ENCODE measurements around the gene KCNJ9. TPM values are rescaled to one million over a fixed set of nuclear protein-coding genes. Genes with fewer than 3 reads are reported as not detected.

The KCNJ9 gene
- total RNA-seq, 2 donors from 2014 or later: not detected

DNA sequence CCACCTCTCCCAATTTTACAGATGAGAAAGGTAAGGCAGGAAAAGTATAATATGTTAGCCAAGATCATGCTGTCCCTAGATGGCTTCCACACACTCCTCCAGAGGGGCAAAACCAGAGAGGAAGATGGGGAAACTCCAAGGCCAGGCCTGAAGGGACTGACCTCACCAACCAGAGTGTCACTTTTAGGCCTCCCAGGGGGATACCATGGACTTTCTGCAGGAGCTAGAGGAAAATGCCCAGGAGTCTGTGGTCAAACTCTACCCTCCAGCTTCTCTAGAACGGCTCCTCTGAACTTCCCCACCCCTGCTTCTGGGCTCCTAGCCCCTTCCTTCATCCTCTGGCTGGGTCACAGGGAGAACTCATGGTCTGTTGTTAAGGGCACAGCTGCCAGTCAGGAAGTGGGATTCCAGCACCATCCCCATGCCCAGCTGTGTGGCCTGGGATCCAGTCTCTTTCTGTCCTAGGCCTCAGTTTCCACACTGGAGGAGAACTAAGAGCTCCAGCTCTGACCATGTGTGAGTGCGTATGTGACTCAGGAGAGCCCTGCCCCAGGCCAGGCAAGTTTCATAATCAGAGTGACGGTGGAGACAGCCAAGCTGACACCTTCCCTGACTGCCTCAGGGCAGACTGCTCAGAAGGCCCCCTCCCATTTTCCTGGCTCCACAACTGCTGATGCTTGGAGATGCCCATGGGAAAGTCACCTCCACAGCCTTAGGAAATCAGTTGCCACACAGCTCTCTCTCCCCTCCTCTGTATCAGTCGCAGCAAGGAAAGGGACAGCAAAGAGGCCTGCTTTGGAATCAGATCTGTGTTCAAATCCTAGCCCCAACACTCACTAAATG lies 15.2 kb downstream of the KCNJ9 start:
- intact Hi-C loops (cut with DNase I): no loop called here
- no peaks in the 10 kb centered on the region for H3K27me3 ChIP-seq
- no peak overlapping the region for H3K4me3 ChIP-seq
- H3K27ac ChIP-seq: no peak overlapping the region
- TF ChIP-seq POLR2A (IDR thresholded peaks at IDR 0.05) (no peak), CTCF (IDR thresholded peaks at IDR 0.05) (no peak)
- H3K9me3 ChIP-seq: no peaks in the 10 kb centered on the region
- 57 to 75% methylated on average over 4 of the region's 4 CpGs for WGBS, 2 donors
- H3K4me1 ChIP-seq: peaks cover 60% of the 10 kb centered on the region
- H3K36me3 ChIP-seq (replicated peaks in 1 of 2; ENCODE audit: insufficient read depth in 1 of 2, low read depth in 2 of 2): peaks cover 0 to 3% of the 10 kb centered on the region in 2 donors
- DNase-seq (peak in 1 of 4 donors; percentile 33), ATAC-seq (no peak)

GRCh38 chr1:160097151-160097910 lies 16.0 kb downstream of the KCNJ9 start:
- Histone ChIP-seq H3K4me3 (peak overlapping the region in 1 of 2 donors; percentile 79), H3K4me1 (peaks cover 63% of the 10 kb centered on the region), H3K36me3 (replicated peaks in 1 of 2; ENCODE audit: insufficient read depth in 1 of 2, low read depth in 2 of 2) (no peaks in the 10 kb centered on the region), H3K27me3 (no peaks in the 10 kb centered on the region), H3K9me3 (no peaks in the 10 kb centered on the region), H3K27ac (peak overlapping the region in 3 of 4 donors; percentile 87 to 93 (median 91))
- 67 to 73% methylated on average over 4 to 5 of the region's 5 CpGs for WGBS, 2 donors
- DNase-seq (no peak), ATAC-seq (no peak)
- TF ChIP-seq CTCF (IDR thresholded peaks at IDR 0.05) (no peak), POLR2A (IDR thresholded peaks at IDR 0.05) (no peak)
- intact Hi-C loops (cut with DNase I): no loop called here

DNA sequence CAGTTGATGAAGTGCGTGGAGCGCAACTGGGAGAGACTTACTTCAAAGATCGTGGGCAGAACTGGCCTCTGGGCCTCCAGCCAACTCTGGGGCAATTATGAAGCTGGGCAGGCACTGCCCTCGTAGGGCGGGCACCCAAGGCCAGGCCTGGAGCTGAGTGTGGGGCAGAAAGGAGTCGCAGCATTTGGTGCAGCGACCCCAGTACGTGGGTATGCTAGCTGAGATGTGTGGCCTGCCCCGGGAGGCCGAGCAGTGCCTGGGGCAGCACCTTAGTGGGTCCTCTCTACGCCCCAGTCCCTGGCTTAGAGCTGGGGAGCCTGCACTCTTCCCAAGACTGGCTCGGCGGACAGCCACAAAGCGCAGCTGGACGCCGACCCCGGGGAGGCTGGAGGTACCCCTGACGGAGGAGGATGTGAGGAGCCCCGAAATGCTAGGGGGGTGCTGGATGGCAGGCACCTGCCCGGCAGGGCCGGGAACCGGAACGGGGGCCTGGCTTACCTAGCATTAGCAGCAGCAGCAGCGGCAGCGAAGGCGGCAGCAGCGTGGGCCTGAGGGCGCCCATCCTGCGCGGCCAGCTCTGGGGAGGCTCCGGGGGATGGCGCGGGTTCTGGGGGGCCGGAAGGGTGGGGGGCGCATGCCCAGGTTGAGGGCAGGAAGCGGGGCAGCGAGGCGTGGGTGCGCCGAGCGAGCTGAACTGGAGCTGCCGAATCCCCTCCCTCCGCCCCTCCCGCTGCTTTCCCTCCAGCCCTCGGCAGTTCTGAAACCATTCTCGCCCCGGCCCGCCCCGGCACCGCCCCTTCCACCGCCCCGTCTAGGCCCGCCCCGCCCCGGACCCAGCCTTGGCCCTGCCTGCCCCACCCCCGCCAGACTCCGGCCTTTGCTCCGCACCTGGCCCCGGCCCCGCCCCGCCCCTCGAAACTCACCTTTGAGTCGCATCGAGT lies 16.8 kb downstream of the KCNJ9 start, which contains the start of gene IGSF8:
Gene IGSF8 (minus strand): TSS at position 709 of the 941 bp plus-strand sequence. CDS start 147 bp downstream, at position 562.
- Histone ChIP-seq H3K4me3 (peak within 1 kb of the TSS; percentile 71 to 79), H3K9me3 (no peaks in the 10 kb centered on the region), H3K4me1 (peaks cover 63% of the 10 kb centered on the region), H3K36me3 (replicated peaks in 1 of 2; ENCODE audit: insufficient read depth in 1 of 2, low read depth in 2 of 2) (no peaks in the 10 kb centered on the region), H3K27ac (peak within 1 kb of the TSS; percentile 91 to 99 (median 96)), H3K27me3 (no peaks in the 10 kb centered on the region)
- DNase-seq (peak; percentile 82 to 95 (median 94)), ATAC-seq (peak; percentile 77)
- WGBS, 2 donors: 0% methylated on average over 8 to 59 of the region's 64 CpGs
- intact Hi-C loops (cut with DNase I): no loop called here
- TF ChIP-seq POLR2A (IDR thresholded peaks at IDR 0.05) (peak; percentile 34 to 64 (median 42)), CTCF (IDR thresholded peaks at IDR 0.05) (no peak)

DNA sequence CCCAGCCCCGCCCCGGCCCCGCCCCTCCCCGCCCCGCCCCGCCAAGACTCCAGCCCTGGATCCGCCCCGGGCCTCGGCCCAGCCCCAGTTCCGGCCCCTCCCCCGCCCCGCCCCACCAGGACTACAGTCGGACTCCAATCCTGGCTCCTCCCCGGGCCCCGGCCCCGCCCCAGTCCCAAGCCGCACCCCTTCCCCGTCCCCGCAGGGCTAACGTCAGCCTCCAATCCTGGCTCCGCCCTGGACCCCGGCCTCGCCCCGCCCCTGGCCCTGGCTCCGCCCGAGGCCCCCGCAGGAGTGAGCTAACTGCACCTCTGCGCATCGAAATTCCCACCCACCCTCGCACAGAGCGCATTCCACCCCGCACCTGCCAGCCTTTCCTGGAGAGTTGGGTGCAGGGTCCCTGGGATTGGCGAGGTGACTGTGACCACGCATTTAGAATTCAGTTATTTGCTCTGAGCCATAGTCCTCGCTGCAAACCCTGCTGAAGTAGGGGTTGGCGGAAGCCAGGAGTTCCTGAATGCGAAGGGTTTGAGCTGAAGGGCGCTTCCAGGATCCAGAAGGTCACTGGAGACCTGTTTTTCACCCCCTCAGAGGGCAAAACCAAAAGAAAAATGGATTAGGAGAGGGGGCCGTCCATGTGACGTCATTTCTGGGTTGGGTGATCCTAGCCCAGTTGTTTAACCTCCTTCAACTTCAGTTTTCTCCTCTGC lies 17.7 kb downstream of the KCNJ9 start:
- Histone ChIP-seq H3K4me3 (no peak overlapping the region), H3K27ac (peak overlapping the region; percentile 91 to 99 (median 96)), H3K27me3 (no peaks in the 10 kb centered on the region), H3K9me3 (no peaks in the 10 kb centered on the region), H3K4me1 (peaks cover 57% of the 10 kb centered on the region), H3K36me3 (replicated peaks in 1 of 2; ENCODE audit: insufficient read depth in 1 of 2, low read depth in 2 of 2) (no peaks in the 10 kb centered on the region)
- peak; percentile 88 for ATAC-seq
- no peak for TF ChIP-seq CTCF (IDR thresholded peaks at IDR 0.05)
- TF ChIP-seq POLR2A (IDR thresholded peaks at IDR 0.05): peak; percentile 41 to 80 (median 70)
- intact Hi-C loops (cut with DNase I): no loop called here
- 3 to 4% methylated on average over 6 to 17 of the region's 40 CpGs for WGBS, 2 donors
- DNase-seq: peak; percentile 98 to 99 (median 98)
